DMS53 (cell line): ENCODE data around the gene DPH2.

Experiments
- DNase-seq: peaks from one replicate; lab custom pipeline; 2025; lab: John Stamatoyannopoulos, UW

DPH2 gene

GRCh38 chr1:44002606-44003157 lies 32.9 kb downstream of the DPH2 start:
- no peak for DNase-seq

GRCh38 chr1:44008259-44008658 lies 38.4 kb downstream of the DPH2 start:
- DNase-seq = no peak

- DNase-seq = no peak
Observed at GRCh38 chr1:44010935-44011471, 41.2 kb downstream of the DPH2 start.

- no peak for DNase-seq
Observed at GRCh38 chr1:44012404-44012803, 42.6 kb downstream of the DPH2 start.

- no peak for DNase-seq
Observed at GRCh38 chr1:44012941-44013609, 43.3 kb downstream of the DPH2 start.

GRCh38 chr1:44013949-44014348 lies 44.1 kb downstream of the DPH2 start:
- no peak for DNase-seq

- DNase-seq = no peak
Observed at GRCh38 chr1:44014365-44015104, 44.7 kb downstream of the DPH2 start.

GRCh38 chr1:44015206-44015605 lies 45.4 kb downstream of the DPH2 start:
- DNase-seq = no peak

GRCh38 chr1:44016041-44016889 lies 46.5 kb downstream of the DPH2 start:
- DNase-seq = no peak

GRCh38 chr1:44016890-44017400 lies 47.1 kb downstream of the DPH2 start:
- DNase-seq = no peak

GRCh38 chr1:44019466-44019948 lies 49.7 kb downstream of the DPH2 start:
- no peak for DNase-seq

- no peak for DNase-seq
Observed at GRCh38 chr1:44020464-44020863, 50.7 kb downstream of the DPH2 start.

- DNase-seq = no peak
Observed at GRCh38 chr1:44021156-44021555, 51.3 kb downstream of the DPH2 start.

- DNase-seq = no peak
Observed at GRCh38 chr1:44021581-44022321, 51.9 kb downstream of the DPH2 start.
